Fibroblast of villous mesenchyme (primary cell): ENCODE data around the gene SALL2. TPM values are rescaled to one million over a fixed set of nuclear protein-coding genes. Genes with fewer than 3 reads are reported as not detected.
A peak's percentile ranks its signal among the peaks of the same experiment; 100 is the strongest.

Source experiments
- DNase-seq: peaks from one replicate; pipeline ENCODE4 v3.0.0-alpha.2; 2010; ENCODE audit warnings: low read depth
- H3K4me3 ChIP-seq: 2 replicates; pipeline ENCODE4 v1.5.1; 2011; ENCODE audit warnings: low read depth, mild to moderate bottlenecking, low read length
- total RNA-seq: library from RNA; depleted of rRNA; stranded (reverse); fragments of >200 nt; gene quantifications from 2 replicates; pipeline ENCODE4 v1.2.3, GENCODE V29; 2012
- TF ChIP-seq, protein P1 (sequence below): IDR thresholded peaks from 2 replicates; pipeline ENCODE4 v1.5.1; 2012; ENCODE audit warnings: low read depth, mild to moderate bottlenecking, low read length; ENCODE audit not compliant: insufficient read depth

Gene SALL2
- total RNA-seq, 1 donor = 3.9 TPM

- TF ChIP-seq, protein P1, sequence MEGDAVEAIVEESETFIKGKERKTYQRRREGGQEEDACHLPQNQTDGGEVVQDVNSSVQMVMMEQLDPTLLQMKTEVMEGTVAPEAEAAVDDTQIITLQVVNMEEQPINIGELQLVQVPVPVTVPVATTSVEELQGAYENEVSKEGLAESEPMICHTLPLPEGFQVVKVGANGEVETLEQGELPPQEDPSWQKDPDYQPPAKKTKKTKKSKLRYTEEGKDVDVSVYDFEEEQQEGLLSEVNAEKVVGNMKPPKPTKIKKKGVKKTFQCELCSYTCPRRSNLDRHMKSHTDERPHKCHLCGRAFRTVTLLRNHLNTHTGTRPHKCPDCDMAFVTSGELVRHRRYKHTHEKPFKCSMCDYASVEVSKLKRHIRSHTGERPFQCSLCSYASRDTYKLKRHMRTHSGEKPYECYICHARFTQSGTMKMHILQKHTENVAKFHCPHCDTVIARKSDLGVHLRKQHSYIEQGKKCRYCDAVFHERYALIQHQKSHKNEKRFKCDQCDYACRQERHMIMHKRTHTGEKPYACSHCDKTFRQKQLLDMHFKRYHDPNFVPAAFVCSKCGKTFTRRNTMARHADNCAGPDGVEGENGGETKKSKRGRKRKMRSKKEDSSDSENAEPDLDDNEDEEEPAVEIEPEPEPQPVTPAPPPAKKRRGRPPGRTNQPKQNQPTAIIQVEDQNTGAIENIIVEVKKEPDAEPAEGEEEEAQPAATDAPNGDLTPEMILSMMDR = no peak
- DNase-seq = peak; percentile 30
- no peak overlapping the region for H3K4me3 ChIP-seq
Observed at GRCh38 chr14:21505012-21505553, 21.1 kb downstream of the SALL2 start.

DNA sequence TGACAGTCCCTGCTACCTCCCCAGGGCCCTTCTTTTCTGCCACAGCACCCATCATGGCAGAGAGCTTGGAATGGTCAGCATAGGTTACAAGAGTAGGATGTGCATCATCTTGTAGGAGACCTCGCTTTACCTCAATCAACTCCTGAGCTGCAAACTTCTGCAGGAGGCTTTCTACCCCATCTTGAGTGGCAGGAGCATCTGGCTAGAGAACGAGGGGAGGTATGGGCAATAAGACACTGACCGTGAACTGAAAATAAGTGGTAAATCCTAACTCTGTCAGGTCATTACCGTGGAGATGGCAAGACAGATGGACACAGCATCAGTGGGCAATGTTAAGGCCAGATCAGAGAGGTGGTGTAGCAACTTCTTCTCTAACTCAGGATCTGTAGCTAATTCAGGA lies 22.8 kb downstream of the SALL2 start:
- no peak for DNase-seq
- H3K4me3 ChIP-seq = no peak overlapping the region
- TF ChIP-seq, protein P1 = no peak

DNA sequence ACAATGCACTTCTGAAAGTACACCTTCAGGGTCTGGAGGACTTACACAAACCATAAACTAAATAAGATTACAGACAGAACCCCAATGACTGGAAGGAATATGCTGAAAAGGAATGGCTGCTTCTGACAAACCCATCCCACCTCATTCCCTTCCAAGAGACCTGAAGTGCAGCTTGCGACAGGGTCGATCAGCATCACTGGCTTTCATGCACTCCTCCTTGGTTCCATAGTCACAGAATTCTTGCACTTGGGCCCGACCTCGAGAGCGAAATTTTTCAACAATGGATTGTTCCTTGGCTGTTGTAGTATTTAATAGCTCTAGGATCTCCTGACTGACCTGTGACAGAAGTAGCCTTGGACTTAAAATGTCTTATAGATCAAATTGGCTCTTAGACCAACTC lies 24.6 kb downstream of the SALL2 start:
- TF ChIP-seq, protein P1 = no peak
- no peak for DNase-seq
- no peak overlapping the region for H3K4me3 ChIP-seq

DNA sequence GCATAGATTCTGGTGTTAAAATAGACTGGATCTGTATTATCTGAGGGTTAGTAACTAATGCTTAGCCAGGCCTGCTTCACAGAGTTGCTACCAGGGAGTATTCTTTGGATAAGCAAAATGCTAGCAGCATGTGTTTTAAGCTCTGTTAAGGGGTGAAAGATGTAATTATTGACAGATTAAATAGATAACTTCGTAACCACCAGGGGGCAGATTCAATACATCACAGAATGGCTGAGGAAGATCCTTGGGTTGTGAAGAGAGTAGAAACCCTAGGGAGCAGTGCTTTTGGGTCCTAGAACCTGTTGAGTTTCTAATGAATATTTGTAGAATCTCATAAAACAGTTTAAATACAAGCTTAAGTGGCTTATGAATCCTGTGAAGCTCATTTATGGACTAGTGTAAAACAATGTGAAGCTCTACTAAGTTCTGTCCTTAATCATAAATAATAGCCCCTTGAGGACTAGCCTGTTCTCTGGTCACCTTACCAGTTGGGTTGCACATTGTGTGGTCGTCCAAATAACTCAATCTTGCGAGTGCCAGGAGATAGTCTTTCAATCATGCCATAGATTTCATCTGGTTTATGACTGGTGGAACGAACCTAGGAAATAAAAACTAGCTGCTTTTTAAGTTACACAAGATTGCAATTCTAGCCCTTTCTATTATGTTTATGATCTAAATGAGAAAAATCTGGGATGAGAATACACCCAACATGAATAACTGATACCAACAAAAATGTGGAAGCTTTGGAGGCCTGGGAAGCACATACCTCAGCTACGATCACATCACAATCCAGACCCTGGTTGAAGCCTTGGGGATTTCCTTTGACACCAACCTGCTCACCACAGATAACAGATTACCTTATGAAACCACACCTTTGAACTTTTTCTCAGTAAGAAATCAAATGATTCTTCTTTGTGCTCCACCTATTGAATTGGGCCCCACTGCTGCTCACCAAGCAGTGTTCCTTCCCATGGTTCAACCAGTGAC lies 27.3 kb downstream of the SALL2 start:
- DNase-seq = peak; percentile 59
- no peak overlapping the region for H3K4me3 ChIP-seq
- TF ChIP-seq, protein P1 = peak; percentile 47

DNA sequence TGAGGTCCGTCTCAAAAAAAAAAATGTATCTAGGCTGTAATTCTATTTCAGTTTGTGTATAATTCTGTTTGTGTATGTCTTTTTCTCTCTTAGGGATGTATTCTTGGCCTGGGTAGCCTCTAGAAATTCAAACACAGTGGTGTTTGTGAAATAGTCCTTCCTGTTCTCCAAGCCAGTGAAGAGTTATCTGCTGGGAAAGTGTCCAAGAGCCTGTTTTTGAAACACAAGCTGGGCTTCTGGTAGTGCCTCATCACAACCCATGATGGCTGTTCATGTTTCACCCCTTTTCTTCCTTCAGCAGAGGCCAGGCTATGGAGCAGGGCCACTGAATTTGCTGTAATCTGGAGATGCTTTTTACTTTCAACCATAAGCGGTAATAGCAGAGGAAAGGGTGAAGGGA lies 29.7 kb downstream of the SALL2 start:
- DNase-seq = peak; percentile 72
- TF ChIP-seq, protein P1 = no peak
- H3K4me3 ChIP-seq = no peak overlapping the region

- peak; percentile 69 for DNase-seq
- H3K4me3 ChIP-seq = no peak overlapping the region
- TF ChIP-seq, protein P1 = no peak
Observed at GRCh38 chr14:21494902-21495762, 31.0 kb downstream of the SALL2 start.
